ENCODE measurements around the gene MKKS. TPM values are rescaled to one million over a fixed set of nuclear protein-coding genes. Genes with fewer than 3 reads are reported as not detected.

The MKKS gene
- total and polyA plus RNA-seq, 9 of the 15 experiments (the other 6 are each of a cell fraction or from before 2014, with no cell fraction given): 6.8 to 26.8 (median 12.0) TPM

DNA sequence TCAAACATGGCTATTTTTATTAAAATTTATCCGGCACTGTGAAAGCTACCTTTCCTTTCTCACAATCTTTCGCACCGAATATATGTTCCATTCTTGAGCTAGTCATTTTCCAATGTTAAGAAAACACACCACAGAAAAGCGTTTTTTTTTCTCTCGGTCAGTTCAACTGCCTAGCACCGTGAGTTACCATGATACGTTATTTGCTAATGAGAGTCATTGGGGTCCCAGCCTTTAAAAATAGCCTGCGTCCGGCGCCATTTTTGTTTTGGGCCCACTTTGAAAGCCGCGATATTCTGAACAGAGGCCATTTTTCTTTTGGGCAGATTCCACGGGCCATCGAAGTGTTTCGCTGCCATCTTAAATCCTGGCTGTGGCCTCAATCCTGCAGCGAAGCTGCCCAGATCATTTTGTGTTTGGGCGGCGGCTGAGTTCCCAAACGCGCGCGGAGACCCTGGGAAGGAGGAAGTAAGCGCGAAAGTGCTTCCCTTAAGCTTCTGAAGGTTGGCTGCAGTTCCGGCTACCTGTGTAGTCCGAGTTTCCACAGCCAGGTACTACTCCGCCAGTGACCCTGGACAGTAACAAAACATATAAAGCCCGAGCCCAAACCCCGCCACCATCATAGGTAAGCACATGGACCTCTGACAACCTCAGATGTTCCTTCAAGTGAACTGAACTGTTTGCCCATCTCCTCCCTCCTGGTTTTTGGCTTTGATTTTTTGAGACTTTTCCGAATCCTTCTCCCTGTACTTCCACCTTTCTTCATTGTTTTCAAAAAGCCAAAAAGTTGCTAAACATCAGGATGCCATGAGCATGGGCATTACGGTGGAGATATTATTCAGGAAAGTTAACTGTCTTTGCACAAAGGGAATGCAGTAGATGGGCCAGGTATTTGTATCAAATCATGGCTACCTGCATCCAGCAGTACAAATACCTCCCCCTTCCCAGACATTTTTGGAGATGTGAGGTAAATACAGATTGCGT is 1.1 kb upstream of the MKKS start, which contains the start of gene SLX4IP (continued):
- TF ChIP-seq ETV5 (CRISPR knock-in tag; IDR thresholded peaks at IDR 0.05; ENCODE audit: low read depth): no peak
- no peak for TF ChIP-seq STAT5A (IDR thresholded peaks at IDR 0.05; ENCODE audit: borderline replicate concordance, low read length)
- no peak for TF ChIP-seq FOS (IDR thresholded peaks at IDR 0.05; ENCODE audit: extremely low read depth, insufficient read length)
- peak; percentile 67; the same call in 1 of the 2 replicates for TF ChIP-seq ELF2 (CRISPR knock-in tag; IDR thresholded peaks at IDR 0.05)
- TF ChIP-seq KLF6 (CRISPR knock-in tag; IDR thresholded peaks at IDR 0.05; ENCODE audit: borderline replicate concordance): peak; percentile 85; the same call in 1 of the 2 replicates
- TF ChIP-seq ZNF274 (IDR thresholded peaks at IDR 0.05; ENCODE audit: borderline replicate concordance, low read depth, low read length): no peak
- no peak for TF ChIP-seq U2AF1 (optimal IDR thresholded peaks at IDR 0.05; ENCODE audit: low read depth, low read length)
- TF ChIP-seq, protein P1, sequence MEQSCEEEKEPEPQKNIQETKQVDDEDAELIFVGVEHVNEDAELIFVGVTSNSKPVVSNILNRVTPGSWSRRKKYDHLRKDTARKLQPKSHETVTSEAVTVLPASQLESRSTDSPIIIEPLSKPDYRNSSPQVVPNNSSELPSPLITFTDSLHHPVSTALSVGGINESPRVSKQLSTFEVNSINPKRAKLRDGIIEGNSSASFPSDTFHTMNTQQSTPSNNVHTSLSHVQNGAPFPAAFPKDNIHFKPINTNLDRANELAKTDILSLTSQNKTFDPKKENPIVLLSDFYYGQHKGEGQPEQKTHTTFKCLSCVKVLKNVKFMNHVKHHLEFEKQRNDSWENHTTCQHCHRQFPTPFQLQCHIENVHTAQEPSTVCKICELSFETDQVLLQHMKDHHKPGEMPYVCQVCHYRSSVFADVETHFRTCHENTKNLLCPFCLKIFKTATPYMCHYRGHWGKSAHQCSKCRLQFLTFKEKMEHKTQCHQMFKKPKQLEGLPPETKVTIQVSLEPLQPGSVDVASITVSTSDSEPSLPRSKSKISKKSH (CRISPR knock-in tag; IDR thresholded peaks at IDR 0.05): no peak
- no peak for TF ChIP-seq ZBTB1 (CRISPR knock-in tag; IDR thresholded peaks at IDR 0.05; ENCODE audit: borderline replicate concordance, low read depth)
- no peak for TF ChIP-seq CBX1 (IDR thresholded peaks at IDR 0.05; ENCODE audit: low read depth)
- no peak for TF ChIP-seq NFIC (IDR thresholded peaks at IDR 0.05)
- TF ChIP-seq RFX7 (CRISPR knock-in tag; IDR thresholded peaks at IDR 0.05): no peak
- TF ChIP-seq, protein P2, sequence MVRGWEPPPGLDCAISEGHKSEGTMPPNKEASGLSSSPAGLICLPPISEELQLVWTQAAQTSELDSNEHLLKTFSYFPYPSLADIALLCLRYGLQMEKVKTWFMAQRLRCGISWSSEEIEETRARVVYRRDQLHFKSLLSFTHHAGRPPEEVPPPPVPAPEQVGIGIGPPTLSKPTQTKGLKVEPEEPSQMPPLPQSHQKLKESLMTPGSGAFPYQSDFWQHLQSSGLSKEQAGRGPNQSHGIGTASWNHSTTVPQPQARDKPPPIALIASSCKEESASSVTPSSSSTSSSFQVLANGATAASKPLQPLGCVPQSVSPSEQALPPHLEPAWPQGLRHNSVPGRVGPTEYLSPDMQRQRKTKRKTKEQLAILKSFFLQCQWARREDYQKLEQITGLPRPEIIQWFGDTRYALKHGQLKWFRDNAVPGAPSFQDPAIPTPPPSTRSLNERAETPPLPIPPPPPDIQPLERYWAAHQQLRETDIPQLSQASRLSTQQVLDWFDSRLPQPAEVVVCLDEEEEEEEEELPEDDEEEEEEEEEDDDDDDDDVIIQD (CRISPR knock-in tag; IDR thresholded peaks at IDR 0.05): no peak
- TF ChIP-seq SIRT6 (IDR thresholded peaks at IDR 0.05; ENCODE audit: low read depth, low read length): no peak
- TF ChIP-seq, protein P3, sequence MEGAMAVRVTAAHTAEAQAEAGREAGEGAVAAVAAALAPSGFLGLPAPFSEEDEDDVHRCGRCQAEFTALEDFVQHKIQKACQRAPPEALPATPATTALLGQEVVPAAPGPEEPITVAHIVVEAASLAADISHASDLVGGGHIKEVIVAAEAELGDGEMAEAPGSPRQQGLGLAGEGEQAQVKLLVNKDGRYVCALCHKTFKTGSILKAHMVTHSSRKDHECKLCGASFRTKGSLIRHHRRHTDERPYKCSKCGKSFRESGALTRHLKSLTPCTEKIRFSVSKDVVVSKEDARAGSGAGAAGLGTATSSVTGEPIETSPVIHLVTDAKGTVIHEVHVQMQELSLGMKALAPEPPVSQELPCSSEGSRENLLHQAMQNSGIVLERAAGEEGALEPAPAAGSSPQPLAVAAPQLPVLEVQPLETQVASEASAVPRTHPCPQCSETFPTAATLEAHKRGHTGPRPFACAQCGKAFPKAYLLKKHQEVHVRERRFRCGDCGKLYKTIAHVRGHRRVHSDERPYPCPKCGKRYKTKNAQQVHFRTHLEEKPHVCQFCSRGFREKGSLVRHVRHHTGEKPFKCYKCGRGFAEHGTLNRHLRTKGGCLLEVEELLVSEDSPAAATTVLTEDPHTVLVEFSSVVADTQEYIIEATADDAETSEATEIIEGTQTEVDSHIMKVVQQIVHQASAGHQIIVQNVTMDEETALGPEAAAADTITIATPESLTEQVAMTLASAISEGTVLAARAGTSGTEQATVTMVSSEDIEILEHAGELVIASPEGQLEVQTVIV (CRISPR knock-in tag; IDR thresholded peaks at IDR 0.05; ENCODE audit: borderline replicate concordance): no peak
- peak; percentile 47; the same call in 1 of the 2 replicates for TF ChIP-seq JUND (IDR thresholded peaks at IDR 0.05; ENCODE audit: borderline replicate concordance, low read depth, low read length)
- TF ChIP-seq JUND (tag; IDR thresholded peaks at IDR 0.05; ENCODE audit: borderline replicate concordance, low read depth, low read length): no peak; the same call in 2 of the 3 replicates
- TF ChIP-seq TBL1XR1 (IDR thresholded peaks at IDR 0.05; ENCODE audit: low read length in 2 of 2): no peak
- peak in 1 of 2 experiments; percentile 86; a peak in 2 of 4 replicates for TF ChIP-seq TEAD1 (CRISPR knock-in tag; IDR thresholded peaks at IDR 0.05)
- TF ChIP-seq ZNF253 (CRISPR knock-in tag; conservative IDR thresholded peaks at IDR 0.05): no peak
- TF ChIP-seq E2F3 (CRISPR knock-in tag; IDR thresholded peaks at IDR 0.05): no peak
- TF ChIP-seq MBD2 (IDR thresholded peaks at IDR 0.05; ENCODE audit: borderline replicate concordance, low read depth): peak; percentile 76
- no peak for TF ChIP-seq CTBP1 (IDR thresholded peaks at IDR 0.05; ENCODE audit: borderline replicate concordance)
- no peak for TF ChIP-seq NFATC3 (IDR thresholded peaks at IDR 0.05)
